ENCODE measurements around the gene SLC9A8. TPM values are rescaled to one million over a fixed set of nuclear protein-coding genes. Genes with fewer than 3 reads are reported as not detected.

SLC9A8 gene
- total RNA-seq, 4 donors from 2014 or later, result 8.2 to 17.3 (median 12.1) TPM

DNA sequence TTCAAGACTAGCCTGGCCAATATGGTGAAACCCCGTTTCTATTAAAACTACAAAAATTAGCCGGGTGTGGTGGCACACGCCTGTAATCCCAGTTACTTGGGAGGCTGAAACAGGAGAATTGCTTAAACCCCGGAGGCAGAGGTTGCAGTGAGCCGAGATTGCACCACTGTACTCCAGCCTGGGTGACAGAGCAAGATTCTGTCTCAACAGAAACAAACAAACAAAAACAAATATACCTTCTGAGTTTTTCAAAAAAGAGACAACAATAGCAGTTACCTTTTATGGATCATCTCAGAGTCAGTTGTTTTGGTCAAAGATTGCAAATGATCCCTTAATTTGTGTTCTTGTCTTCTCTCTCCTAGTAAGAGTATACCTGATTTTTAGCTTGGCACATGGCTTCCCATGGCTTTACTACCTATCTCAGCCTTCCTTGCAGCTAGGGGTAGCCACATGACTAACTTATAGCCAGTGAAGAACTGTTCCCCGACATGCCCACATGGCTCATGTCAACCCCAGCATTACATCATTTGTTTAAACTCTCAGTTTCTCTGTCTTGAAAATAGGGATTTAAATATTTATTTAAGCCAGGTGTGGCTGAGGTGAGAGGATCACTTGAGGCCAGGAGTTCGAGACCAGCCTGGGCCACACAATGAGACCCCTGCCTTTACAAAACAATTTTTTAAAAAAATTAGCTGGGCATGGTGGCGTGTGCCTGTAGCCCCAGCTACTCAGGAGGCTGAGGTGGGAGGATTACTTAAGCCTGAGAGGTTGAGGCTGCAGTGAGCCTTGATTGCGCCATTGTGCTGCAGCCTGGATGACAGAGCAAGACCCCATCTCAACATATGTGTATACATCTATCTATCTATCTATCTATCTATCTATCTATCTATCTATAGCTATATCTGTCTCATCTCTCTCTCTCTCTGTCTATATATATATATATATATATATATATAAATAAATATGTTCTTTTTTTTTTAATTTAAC, 25.0 kb upstream of the SLC9A8 start:
- Histone ChIP-seq H3K9me3 (no peaks in the 10 kb centered on the region), H3K27me3 (no peaks in the 10 kb centered on the region), H3K36me3 (no peaks in the 10 kb centered on the region), H3K4me1 (no peaks in the 10 kb centered on the region), H3K27ac (no peak overlapping the region), H3K4me3 (no peak overlapping the region)
- DNase-seq (ENCODE audit: low spot score in 2 of 2), result no peak
- 87 to 91% methylated on average over 9 of the region's 9 CpGs for WGBS, 2 donors
- TF ChIP-seq EP300 (IDR thresholded peaks at IDR 0.05), result no peak
- TF ChIP-seq, protein P1, sequence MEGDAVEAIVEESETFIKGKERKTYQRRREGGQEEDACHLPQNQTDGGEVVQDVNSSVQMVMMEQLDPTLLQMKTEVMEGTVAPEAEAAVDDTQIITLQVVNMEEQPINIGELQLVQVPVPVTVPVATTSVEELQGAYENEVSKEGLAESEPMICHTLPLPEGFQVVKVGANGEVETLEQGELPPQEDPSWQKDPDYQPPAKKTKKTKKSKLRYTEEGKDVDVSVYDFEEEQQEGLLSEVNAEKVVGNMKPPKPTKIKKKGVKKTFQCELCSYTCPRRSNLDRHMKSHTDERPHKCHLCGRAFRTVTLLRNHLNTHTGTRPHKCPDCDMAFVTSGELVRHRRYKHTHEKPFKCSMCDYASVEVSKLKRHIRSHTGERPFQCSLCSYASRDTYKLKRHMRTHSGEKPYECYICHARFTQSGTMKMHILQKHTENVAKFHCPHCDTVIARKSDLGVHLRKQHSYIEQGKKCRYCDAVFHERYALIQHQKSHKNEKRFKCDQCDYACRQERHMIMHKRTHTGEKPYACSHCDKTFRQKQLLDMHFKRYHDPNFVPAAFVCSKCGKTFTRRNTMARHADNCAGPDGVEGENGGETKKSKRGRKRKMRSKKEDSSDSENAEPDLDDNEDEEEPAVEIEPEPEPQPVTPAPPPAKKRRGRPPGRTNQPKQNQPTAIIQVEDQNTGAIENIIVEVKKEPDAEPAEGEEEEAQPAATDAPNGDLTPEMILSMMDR (IDR thresholded peaks at IDR 0.05), result no peak
- TF ChIP-seq POLR2A (IDR thresholded peaks at IDR 0.05), result no peak

DNA sequence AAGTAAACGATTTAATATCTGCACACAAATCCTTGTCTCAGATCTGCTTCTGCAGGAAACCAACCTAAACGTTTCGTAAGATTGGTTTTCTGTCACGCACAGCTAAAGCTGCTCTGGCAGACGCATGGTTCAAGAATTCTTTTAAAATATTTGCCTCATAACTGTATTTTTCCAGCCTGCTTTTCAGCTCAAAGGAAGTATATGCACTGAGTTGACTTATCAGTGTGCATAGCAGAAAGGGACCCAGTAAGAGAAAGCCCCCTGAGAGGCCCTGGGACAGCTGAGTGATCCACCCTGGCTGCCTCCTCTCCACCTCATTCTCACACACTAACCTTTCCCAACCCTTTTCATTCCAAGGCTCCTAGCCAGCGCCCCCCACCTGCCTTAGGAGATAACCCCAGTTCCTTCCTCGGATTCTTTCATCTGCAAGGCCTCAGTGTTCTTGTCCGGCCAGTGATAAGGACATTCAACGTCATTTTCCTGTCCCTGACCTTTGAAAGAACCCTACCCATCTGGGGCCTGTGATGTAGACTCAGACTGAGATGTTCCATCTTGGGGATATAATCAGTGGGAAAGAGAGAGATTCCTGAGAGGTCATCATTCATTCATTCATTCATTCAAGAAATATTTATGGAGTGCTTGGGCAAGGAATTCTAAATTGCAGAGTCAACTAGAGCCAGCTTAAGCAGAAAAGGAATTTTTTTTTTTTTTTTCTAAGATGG, 22.4 kb upstream of the SLC9A8 start:
- DNase-seq (ENCODE audit: low spot score in 2 of 2), result no peak
- Histone ChIP-seq H3K27ac (peak overlapping the region in 1 of 4 donors; percentile 11), H3K9me3 (no peaks in the 10 kb centered on the region), H3K27me3 (no peaks in the 10 kb centered on the region), H3K4me3 (no peak overlapping the region), H3K4me1 (no peaks in the 10 kb centered on the region), H3K36me3 (no peaks in the 10 kb centered on the region)
- TF ChIP-seq EP300 (IDR thresholded peaks at IDR 0.05), result peak in 1 of 2 donors; percentile 63
- TF ChIP-seq, protein P1 (IDR thresholded peaks at IDR 0.05), result no peak
- TF ChIP-seq POLR2A (IDR thresholded peaks at IDR 0.05), result no peak
- WGBS, 2 donors, result 48 to 51% methylated on average over 9 of the region's 9 CpGs

DNA sequence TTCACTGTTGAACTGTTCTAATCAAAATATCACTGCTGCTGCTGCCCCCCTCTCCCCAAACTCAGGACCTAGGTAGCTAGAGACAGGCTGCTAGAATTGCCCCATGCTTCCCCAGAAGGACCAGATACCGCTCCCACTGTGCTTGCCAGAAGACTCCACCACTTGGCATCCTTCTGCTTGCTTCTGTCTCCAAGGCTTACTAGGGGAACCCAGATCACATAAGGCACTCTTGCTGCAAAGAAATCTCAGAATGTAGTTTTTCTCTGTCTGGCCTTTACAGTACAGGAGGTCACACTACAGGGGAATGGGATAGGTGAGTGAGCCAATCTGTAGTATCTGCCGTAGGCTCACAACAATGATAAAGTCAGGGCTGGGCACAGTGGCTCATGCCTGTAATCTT, 21.5 kb upstream of the SLC9A8 start:
- TF ChIP-seq POLR2A (IDR thresholded peaks at IDR 0.05) (no peak), EP300 (IDR thresholded peaks at IDR 0.05) (no peak)
- TF ChIP-seq, protein P1 (IDR thresholded peaks at IDR 0.05), result no peak
- 31 to 100% methylated on average over 2 of the region's 2 CpGs for WGBS, 2 donors
- no peak overlapping the region for H3K27ac ChIP-seq

DNA sequence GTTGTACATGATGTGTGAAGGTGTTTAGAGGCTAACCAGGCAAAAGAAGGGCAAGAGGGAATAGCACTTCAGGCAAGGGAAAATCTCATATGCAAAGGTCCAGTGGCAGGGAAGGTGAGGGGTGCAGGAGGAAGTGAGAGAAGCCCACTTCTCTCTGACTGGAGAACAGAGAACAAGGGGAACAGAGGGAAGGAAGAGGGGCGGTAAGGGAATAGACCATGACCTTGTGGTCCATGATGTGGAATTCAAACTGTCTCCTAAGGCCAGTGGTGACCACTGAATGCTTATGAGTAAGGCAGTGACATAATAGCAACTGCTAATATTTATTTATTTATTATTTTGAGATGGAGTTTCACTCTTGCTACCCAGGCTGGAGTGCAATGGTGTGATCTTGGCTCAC, 20.6 kb upstream of the SLC9A8 start:
- no peaks in the 10 kb centered on the region for H3K36me3 ChIP-seq
- H3K4me1 ChIP-seq, result no peaks in the 10 kb centered on the region
- no peak overlapping the region for H3K4me3 ChIP-seq
- no peaks in the 10 kb centered on the region for H3K27me3 ChIP-seq
- no peak for DNase-seq (ENCODE audit: low spot score in 2 of 2)
- WGBS, 2 donors, result 66 to 95% methylated on average over 1 of the region's 1 CpG
- no peak for TF ChIP-seq POLR2A (IDR thresholded peaks at IDR 0.05)
- TF ChIP-seq, protein P1 (IDR thresholded peaks at IDR 0.05), result no peak
- no peak for TF ChIP-seq EP300 (IDR thresholded peaks at IDR 0.05)
- H3K9me3 ChIP-seq, result no peaks in the 10 kb centered on the region
- no peak overlapping the region for H3K27ac ChIP-seq

More for the DNA sequence above, 21.5 kb upstream of the SLC9A8 start:
- Histone ChIP-seq H3K4me3 (no peak overlapping the region), H3K36me3 (no peaks in the 10 kb centered on the region), H3K9me3 (no peaks in the 10 kb centered on the region), H3K4me1 (no peaks in the 10 kb centered on the region), H3K27me3 (no peaks in the 10 kb centered on the region)
- no peak for DNase-seq (ENCODE audit: low spot score in 2 of 2)

DNA sequence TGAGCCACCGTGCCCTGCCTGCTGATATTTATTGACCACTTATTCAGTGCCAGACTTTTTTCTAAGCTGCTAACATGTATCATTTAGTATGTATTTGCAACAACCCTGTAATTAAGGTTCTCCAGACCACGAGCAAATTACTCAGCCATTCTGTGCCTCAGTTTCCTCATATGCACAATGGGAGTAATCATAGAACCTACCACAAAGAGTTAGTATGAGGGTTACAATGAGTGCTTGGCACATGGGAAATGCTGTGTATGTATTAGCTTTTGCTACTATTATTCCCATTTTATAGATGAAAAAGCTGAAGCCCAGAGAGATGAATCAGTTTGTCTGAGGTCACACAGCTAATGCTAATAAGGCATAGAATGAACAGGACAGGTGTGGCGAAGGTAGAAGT, 20.0 kb upstream of the SLC9A8 start:
- DNase-seq (ENCODE audit: low spot score in 2 of 2), result no peak
- Histone ChIP-seq H3K27me3 (no peaks in the 10 kb centered on the region), H3K27ac (no peak overlapping the region), H3K4me1 (no peaks in the 10 kb centered on the region), H3K9me3 (no peaks in the 10 kb centered on the region), H3K36me3 (no peaks in the 10 kb centered on the region), H3K4me3 (no peak overlapping the region)
- 87 to 91% methylated on average over 3 of the region's 3 CpGs for WGBS, 2 donors
- TF ChIP-seq, protein P1 (IDR thresholded peaks at IDR 0.05), result no peak
- no peak for TF ChIP-seq POLR2A (IDR thresholded peaks at IDR 0.05)
- no peak for TF ChIP-seq EP300 (IDR thresholded peaks at IDR 0.05)

Data from tibial nerve (tissue), 4 donors.